Measurements from ENCODE around the gene GDI1. TPM values are rescaled to one million over a fixed set of nuclear protein-coding genes. Genes with fewer than 3 reads are reported as not detected.

Gene GDI1
- polyA plus RNA-seq, 4 donors: 118 to 136 (median 132) TPM

DNA sequence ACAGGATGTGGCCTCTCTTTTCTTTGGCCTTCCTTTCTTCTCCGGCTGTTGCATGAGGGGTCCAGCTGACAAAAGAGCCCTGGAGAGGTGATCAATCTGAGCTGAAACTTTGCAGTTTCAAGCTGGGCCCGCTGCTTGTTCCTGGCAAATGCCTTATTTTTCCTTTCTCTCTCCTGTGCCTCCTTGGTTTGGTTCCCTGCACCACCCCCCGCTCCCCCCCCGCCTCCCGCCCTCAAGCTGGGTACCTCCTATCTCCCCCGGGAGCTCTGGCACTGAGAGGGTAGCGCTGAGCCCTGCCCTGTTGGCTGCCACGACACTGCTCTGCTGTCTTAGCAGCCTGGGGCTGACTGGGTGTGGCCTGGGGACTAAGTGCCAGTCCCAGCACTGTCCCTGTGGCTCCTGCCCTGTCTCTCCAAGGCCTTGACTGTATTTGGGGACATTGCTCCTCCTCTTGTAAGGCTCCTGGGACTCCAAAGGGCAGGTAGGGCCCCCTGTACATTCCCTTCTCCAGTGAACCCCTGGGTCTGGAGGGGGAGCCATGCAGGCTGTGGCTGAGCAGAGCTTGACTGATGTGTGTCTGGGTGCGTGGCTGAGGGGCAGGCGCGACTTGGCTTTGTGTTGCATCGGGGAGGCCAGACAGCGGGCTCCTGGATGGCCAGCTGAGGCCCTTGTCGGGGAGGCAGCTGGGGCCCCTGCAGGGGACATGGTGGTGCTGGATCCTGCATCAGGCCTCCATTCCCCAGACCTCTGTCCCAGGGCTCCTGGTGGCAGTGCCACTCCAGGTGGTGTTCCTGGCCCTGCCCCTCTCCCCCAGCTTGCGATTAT is 22.2 kb downstream of the GDI1 start:
- no peak for DNase-seq (ENCODE audit: low read depth in 4 of 4, low spot score in 3 of 4)

DNA sequence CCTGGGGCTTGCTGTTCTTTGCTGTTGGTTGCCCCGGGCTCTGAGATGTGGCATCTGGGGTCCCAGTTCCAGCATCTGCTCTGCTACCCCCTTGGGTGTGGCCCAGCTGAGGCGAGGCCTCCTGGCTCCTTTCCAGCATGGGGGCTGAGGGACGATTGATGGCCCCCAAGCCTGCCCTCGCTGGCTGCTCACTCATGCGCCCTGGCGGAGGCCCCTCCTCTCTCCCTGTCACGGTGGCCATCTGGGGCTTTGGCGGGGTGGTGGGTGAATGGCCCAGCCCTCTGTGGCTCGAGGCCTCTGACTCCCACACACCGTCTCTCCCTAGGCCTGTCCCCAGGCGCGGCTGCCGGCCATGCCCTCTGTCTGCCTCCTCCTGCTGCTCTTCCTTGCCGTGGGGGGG is 22.9 kb downstream of the GDI1 start:
- no peak for DNase-seq (ENCODE audit: low read depth in 4 of 4, low spot score in 3 of 4)

DNA sequence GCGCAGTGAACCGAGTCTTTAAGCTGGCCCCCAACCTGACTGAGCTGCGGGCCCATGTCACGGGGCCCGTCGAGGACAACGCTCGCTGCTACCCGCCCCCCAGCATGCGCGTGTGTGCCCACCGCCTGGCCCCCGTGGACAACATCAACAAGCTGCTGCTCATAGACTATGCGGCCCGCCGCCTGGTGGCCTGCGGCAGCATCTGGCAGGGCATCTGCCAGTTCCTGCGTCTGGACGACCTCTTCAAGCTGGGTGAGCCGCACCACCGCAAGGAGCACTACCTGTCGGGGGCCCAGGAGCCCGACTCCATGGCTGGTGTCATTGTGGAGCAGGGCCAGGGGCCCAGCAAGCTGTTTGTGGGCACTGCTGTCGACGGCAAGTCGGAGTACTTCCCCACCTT is 23.4 kb downstream of the GDI1 start:
- DNase-seq (ENCODE audit: low read depth in 4 of 4, low spot score in 3 of 4): no peak

DNA sequence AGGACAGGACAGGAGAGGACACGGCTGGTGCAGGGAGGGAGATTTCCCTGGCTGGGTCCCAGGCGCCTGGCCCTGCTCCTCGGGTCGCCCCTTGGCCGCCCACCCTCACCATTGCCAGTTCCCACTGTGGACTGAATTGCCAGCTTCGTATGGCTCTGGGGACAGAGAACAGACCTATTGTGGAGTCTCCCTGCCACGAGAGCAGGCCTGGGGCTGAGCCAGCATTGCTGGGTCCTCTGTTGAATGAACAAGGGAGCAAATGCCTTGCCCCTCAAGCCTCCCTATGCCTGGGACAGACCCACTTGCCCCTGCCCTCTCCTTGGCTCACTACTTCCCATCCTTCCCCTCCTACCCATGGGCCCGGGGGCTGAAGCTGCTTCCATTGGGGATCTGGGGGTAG is 25.4 kb downstream of the GDI1 start:
- no peak for DNase-seq (ENCODE audit: low read depth in 4 of 4, low spot score in 3 of 4)

DNA sequence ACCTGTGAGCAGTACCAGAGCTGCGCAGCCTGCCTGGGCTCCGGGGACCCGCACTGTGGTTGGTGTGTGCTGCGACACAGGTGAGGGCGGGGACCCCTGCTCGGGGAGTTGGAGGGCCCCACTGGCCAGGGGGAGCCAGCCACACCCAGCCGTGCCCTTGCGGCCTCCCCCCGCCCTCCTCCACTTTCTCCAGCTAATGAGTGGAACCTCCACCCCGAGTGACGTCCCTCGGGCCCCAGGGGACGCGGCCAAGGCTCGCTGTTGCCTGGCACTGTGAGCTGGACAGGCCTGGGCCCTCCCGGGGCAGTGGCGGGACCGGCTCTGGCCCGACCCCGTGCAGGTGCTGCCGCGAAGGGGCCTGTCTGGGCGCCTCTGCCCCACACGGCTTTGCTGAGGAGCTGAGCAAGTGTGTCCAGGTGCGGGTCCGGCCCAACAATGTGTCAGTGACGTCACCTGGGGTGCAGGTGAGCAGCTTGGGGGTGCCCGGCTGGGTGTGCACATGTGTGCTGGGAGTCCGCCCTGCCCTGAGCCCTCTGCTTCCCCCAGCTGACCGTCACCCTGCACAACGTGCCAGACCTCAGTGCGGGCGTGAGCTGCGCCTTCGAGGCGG is 26.8 kb downstream of the GDI1 start:
- no peak for DNase-seq (ENCODE audit: low read depth in 4 of 4, low spot score in 3 of 4)

DNA sequence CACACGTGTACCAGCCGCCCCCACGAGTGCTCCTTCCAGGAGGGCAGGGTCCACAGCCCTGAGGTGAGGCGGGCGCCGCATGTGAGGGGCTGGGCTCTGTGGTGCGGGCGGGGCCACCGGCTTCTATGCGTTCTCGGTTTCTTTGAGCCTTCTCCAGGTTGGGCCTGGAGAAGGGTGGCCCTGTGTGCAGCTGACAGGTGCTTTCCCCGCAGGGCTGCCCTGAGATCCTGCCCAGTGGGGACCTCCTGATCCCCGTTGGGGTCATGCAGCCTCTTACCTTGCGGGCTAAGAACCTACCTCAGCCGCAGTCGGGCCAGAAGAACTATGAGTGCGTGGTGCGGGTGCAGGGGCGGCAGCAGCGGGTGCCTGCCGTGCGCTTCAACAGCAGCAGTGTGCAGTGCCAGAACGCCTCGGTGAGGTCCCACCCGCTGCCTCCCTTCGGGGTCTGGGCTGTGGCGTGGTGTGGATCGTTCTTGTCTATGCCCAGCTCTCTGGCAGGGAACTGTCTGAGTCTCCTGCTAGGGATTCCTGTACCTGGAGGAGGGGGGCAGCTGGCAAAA is 27.9 kb downstream of the GDI1 start:
- no peak for DNase-seq (ENCODE audit: low read depth in 4 of 4, low spot score in 3 of 4)

DNA sequence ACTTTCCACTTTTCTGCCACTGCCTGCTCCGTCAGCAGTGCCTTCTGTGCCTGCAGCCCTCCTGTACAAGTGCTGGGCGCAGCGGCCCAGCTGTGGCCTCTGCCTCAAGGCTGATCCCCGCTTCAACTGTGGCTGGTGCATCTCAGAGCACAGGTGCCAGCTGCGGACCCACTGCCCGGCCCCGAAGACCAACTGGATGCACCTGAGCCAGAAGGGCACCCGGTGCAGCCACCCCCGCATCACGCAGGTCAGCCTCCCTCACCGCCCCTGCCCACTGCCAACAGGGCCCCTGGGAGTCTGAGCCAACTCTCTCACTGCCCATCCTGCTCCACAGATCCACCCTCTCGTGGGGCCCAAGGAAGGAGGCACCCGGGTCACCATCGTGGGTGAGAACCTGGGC is 28.6 kb downstream of the GDI1 start:
- no peak for DNase-seq (ENCODE audit: low read depth in 4 of 4, low spot score in 3 of 4)

DNA sequence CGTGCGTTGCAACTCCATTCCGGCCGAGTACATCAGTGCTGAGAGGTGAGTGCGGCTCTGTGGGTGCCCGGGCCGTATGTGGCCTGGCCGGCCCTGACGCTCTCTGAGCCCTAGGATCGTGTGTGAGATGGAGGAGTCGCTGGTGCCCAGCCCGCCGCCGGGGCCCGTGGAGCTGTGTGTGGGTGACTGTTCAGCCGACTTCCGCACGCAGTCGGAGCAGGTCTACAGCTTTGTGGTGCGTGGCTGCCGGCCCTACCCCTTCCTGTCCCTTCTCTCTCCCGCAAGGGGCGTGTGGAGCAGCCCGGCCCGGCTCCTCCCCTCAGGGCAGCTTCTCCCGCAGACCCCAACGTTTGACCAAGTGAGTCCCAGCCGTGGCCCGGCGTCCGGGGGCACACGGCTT is 29.1 kb downstream of the GDI1 start:
- no peak for DNase-seq (ENCODE audit: low read depth in 4 of 4, low spot score in 3 of 4)

DNA sequence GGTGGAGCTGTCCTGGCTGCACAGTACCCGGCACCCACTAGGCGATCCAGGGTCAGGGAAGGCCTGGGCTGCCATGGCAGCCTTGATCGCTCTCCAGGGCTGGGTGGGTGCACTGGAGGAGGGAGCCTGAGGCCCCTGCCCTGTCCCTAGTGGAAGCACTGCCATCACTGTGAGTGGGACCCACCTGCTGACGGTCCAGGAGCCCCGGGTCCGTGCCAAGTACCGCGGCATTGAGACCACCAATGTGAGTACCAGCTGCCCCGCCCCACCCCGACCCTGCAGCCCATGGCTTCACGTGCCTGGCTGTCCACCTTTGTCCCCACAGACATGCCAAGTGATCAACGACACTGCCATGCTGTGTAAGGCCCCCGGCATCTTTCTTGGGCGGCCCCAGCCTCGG is 30.0 kb downstream of the GDI1 start:
- DNase-seq (ENCODE audit: low read depth in 4 of 4, low spot score in 3 of 4): no peak

DNA sequence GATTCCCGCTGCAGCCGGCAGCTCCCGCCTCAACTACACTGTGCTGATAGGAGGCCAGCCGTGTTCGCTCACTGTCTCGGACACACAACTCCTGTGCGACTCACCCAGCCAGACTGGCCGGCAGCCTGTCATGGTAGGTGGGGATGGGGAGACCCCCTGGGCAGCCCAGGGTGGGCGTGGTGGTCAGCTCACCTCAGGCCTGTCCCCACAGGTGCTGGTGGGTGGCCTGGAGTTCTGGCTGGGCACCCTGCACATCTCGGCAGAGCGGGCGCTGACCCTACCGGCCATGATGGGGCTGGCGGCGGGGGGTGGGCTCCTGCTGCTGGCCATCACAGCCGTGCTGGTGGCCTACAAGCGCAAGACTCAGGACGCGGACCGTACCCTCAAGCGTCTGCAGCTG is 30.6 kb downstream of the GDI1 start:
- no peak for DNase-seq (ENCODE audit: low read depth in 4 of 4, low spot score in 3 of 4)

DNA sequence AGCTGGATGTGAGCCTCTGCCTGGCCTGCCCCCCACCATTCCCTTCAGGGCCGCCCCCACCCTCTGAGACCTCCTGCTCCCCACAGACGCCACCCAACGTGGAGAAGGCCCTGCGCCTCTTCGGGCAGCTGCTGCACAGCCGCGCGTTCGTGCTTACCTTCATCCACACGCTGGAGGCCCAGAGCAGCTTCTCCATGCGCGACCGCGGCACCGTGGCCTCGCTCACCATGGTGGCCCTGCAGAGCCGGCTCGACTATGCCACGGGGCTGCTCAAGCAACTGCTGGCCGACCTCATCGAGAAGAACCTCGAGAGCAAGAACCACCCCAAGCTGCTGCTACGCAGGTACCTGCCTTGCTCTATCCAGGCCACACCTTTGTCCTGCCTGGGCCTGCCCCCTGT is 31.3 kb downstream of the GDI1 start:
- DNase-seq (ENCODE audit: low read depth in 4 of 4, low spot score in 3 of 4): no peak

DNA sequence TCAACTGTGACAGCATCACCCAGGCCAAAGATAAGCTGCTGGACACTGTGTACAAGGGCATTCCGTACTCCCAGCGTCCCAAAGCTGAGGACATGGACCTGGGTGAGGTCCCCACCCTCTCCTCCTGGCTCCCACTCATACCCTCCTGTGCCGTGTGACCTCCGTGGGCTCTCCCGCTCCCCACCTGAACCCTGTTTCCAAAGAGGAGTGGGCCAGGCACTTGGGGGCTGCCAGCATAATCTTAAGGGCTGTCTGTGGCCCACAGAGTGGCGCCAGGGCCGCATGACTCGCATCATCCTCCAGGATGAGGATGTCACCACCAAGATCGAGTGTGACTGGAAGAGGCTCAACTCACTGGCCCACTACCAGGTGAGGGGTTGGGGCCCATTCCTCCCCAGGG is 32.2 kb downstream of the GDI1 start:
- DNase-seq (ENCODE audit: low read depth in 4 of 4, low spot score in 3 of 4): no peak

DNA sequence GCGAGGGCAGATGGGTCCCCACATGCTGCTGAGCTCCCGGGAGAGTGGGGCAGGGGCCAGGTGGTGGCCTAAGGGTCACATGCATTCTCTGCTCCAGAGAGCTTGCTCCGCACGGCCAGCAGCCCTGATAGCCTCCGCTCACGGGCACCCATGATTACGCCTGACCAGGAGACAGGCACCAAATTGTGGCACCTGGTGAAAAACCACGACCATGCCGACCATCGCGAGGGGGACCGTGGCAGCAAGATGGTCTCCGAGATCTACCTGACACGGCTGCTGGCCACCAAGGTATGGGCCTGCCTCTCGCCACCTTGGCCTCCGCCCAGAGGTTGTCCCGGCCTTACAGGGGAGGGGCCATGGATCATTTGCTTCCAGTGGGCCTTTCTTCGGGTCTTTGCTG is 32.9 kb downstream of the GDI1 start:
- no peak for DNase-seq (ENCODE audit: low read depth in 4 of 4, low spot score in 3 of 4)

DNA sequence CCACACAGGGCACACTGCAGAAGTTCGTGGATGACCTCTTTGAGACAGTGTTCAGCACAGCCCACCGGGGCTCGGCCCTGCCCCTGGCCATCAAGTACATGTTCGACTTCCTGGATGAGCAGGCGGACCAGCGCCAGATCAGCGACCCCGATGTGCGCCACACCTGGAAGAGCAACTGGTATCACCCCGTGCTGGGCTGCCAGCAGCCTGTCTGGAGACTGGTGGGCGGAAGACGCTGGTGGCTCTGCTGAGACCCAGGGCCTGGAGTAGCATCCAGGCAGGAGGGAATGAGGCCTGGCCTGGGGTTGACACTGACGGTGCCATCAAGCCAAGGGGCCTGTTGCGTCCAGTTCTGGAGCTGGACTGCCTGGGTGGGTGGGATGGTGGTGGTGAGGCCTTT is 33.5 kb downstream of the GDI1 start:
- no peak for DNase-seq (ENCODE audit: low read depth in 4 of 4, low spot score in 3 of 4)

DNA sequence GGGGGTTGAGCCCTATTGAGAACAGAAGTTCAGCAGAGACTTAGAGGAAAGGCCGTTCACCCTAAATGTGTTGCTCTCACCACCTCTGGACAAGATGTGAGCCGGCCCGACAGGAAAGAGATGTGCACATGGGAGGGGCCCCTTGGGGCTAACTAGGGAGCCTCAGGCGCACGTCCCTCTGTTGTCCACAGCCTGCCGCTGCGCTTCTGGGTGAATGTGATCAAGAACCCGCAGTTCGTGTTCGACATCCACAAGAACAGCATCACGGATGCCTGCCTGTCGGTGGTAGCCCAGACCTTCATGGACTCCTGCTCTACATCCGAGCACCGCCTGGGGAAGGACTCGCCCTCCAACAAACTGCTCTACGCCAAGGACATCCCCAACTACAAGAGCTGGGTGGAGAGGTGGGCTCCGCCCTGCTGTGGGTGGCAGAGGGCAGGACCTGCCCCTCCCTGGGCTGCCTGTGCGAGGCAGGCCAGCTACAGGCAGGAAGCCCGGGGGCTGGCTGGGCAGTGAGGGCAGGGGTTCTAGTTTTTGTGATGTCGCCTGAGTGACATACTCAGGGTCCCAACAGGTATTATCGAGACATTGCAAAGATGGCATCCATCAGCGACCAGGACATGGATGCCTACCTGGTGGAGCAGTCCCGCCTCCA is 34.1 kb downstream of the GDI1 start:
- DNase-seq (ENCODE audit: low read depth in 4 of 4, low spot score in 3 of 4): no peak

DNA sequence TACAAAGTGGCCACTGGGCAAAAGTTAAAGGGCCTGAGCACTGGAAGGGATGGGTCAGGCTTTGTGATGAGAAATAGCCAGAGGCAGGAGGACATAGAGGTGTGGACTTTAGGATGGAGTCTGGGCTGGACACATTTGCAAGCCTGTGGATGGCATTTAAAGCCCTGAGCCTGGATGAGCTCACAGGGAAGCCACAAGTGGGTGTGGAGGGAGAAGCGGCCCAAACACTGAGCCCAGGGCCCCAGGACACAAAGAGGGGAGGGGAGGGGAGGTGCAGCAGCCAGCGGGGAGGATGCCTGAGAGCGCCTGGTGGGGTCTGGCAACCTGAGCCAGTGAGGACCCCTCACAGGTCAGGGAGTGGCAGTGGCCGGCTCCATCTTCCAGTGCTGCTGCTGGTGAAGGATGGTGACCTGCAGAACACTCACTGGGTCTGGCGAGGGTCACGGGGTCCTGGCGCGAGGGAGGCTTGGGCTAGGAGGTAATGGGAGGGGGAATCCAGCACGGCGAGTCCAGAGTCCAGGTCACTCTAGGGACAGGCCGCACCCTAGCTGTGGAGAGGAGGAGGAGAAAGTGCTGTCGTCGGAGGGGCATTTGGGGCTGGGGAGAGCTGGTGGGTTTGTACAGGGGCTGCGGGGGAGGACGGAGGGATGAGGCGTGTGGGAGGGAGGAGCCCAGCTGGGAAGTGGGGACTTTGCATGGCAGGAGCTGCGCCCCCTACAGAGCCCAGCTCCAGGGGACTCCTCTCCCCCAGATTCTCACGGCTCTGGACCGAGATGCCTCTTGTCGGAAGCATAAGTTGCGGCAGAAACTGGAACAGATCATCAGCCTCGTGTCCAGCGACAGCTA is 35.1 kb downstream of the GDI1 start:
- no peak for DNase-seq (ENCODE audit: low read depth in 4 of 4, low spot score in 3 of 4)

DNA sequence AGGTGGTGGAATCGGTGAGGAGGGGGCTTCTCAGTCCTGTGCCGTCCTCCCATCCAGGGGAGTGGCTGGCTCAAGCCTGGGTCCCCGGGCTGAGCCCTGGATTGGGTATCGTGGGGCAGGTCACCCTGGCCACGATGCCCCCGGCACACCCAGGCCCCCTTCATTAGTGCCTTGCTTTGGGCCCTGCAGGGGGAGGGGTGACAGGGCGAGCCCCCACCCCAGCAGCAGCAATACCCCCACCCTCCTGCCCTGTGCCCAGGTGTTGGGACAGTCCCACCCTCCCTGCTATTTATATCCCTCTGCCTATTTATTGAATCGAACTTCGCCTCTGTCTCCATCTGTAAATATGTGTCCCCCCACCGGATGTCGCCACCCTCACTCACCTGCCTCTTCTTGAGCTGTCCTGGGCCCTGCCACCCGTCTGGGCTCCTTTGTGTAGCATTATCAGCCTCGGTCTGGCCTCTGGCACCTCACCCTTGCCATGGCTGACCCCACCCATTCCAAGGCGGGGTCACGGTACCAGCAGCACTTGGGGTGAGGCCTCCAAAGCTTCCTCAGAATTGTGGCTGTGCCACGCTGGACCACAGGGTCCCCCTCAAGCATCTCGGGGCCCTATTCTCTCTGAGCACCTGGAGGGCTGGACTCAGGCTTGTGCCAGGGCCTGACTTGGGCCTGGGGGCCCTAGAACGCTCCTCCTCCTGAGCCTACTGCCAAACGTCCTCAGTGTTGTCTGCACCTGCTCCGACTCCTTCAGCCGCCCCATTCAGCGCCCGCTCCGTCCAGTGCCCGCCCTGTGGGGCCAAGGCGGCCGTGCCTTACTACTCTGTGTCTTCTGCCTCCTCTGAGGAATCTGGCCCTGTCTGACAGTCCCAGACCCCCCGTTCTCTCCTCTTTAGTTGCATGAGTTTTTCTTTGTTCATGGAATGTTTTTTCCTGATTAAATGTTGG is 36.0 kb downstream of the GDI1 start:
- no peak for DNase-seq (ENCODE audit: low read depth in 4 of 4, low spot score in 3 of 4)

DNA sequence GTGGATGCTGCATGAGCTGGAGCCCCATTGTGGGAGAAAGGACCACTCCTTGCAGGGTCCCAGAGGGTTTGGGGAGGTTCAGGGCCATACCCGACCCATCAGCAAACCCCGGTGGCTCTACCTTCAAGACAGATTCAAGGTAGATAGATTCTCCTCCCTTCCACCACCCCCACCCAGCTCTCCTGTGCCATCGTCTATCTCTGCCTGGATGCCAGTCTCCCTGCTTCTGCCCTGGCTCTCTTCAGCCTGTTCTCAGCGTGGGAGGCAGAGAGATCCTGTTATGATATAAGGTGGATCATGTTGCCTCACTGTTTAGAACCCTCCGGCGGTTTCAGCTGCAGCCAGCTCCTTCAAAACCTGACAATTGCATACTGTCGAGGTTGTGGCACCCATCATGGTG is 36.7 kb downstream of the GDI1 start:
- no peak for DNase-seq (ENCODE audit: low read depth in 4 of 4, low spot score in 3 of 4)

DNA sequence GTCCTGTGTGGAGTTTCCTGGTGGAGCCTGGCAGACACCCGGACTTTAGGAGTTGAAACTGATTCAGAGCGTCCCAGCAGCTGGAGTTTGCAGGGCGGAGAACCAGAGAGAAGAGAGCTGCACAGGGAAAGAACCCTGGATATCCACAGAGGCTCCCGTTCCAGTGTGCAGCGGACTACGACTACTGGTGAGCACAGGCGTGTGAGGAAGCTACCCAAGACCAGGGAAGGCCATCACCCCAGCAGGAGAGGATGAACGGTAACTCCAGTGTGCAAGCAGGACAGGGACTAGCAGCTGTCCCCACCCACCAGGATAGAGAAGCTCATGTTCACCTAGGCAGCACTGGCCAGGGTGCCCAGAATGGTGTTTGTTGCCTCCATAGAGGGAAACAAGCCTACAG is 39.9 kb downstream of the GDI1 start:
- DNase-seq (ENCODE audit: low read depth in 4 of 4, low spot score in 3 of 4): no peak

All from right renal pelvis (tissue), 4 donors.